Stimulated activated CD4-positive, alpha-beta T cell treated with anti-CD3 and anti-CD28 coated beads, Interleukin-15, amount 100 ng/mL, for 48 hours (primary cell): ENCODE data around the gene LGR6.
"Not testable (repeated sequence)": the region's sequence is repeated elsewhere in the genome, so short reads cannot be mapped to it uniquely, and the experiment has no call there.

Experiments used
- DNase-seq, 2 donors: peaks; one replicate each; pipeline ENCODE4 v3.0.0-alpha.2; 2020; ENCODE audit warnings: low read depth in 2 of 2

Gene LGR6

DNA sequence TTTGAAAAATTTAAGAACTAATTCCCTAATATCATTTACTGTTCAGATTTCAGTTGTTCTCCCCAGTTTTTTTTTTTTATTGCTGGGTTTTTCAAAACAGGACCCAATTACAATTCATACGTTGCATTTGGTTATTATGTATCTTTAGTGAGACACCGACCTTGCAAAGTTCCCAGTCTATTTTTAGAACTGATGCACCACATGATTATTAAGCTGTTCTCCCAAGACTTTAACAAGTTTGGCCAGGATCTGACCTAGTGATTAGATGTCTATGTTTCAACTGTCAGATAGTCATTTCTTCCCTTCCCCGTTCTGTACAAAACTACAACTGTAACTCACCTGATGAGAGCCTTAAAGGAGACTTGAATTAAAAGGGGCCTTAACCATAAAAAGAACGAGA lies 140.3 kb downstream of the LGR6 start:
- no peak for DNase-seq

GRCh38 chr1:202343652-202344349 lies 150.2 kb downstream of the LGR6 start:
- no peak for DNase-seq

- no peak for DNase-seq
Measured at GRCh38 chr1:202348005-202348508, 154.5 kb downstream of the LGR6 start.

DNA sequence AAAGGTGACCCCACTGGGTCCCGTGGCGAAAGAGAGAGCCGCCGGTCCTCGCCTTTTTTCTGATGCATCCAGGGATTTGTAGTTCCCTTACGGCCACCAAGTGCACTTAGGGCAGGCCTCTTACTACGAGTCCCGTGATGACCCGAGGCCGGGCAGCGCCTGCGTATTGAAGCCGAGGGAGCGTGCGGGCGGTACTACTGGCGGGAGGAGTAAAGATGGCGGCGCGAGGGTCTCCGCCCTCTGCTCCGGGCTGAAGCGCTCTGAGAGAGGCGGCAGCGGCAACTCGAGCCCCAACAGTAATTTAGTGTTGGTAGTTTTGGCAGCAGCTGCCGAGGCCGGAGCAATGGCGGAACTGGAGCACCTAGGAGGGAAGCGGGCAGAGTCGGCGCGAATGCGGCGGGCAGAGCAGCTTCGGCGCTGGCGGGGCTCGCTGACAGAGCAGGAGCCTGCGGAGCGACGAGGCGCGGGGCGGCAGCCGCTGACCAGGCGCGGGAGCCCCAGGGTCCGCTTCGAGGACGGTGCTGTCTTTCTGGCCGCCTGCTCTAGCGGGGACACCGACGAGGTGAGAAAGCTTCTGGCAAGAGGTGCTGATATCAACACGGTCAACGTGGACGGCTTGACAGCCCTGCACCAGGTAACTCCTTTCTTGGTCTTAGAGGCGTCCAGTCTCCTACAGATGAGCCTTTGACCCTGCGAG lies 155.1 kb downstream of the LGR6 start, which contains the start of gene PPP1R12B:
PPP1R12B (plus strand) TSS at position 191 of the 697 bp plus-strand sequence; CDS start at position 344, 153 bp downstream.
- peak; percentile 92 to 95 for DNase-seq

GRCh38 chr1:202349206-202349928 lies 155.8 kb downstream of the LGR6 start:
- no peak for DNase-seq

- DNase-seq = no peak
Measured at GRCh38 chr1:202351725-202352124, 158.1 kb downstream of the LGR6 start.

DNA sequence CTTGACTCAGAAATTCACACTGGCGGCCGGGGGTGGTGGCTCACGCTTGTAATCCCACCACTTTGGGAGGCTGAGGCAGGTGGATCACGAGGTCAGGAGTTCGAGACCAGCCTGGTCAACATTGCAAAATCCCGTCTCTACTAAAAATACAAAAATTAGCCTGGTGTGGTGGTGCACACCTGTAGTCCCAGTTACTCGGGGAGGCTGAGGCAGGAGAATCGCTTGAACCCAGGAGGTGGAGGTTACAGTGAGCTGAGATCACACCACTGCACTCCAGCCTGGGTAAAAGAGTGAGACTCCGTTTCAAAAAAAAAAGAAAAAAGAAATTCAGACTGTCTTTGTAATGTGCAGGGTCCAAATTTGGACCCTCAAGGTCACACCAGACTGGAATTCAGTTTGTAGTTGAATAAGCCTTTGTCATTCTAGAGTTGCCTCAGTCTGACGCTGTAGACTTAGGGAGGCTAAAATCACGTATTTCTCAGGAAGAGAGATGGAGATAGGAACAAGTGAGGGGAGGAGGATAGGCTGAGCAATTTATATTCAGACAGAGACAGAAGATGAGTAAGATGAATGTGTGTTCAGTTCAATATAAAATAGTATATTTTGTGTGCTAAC lies 159.1 kb downstream of the LGR6 start:
- DNase-seq = not testable (repeated sequence)

GRCh38 chr1:202355944-202356553 lies 162.4 kb downstream of the LGR6 start:
- DNase-seq = no peak

GRCh38 chr1:202357506-202357905 lies 163.9 kb downstream of the LGR6 start:
- DNase-seq = no peak

DNA sequence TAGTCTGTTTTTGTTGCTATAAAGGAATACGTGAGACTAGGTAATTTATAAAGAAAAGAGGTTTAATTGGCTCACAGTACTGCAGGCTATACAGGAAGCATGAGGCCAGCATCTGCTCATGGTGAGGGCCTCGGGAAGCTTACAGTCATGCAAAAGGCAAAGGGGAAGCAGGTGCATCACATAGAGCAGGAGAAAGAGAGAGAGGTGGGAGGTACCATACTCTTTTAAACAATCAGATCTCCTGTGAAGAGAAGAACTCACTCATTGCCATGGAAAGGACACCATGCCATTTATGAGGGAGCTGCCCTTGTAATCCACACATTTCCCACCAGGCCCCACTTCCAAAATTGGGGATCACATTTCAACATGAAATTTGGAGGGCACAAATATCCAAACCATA lies 167.6 kb downstream of the LGR6 start:
- DNase-seq = no peak

GRCh38 chr1:202361701-202362100 lies 168.1 kb downstream of the LGR6 start:
- no peak for DNase-seq

GRCh38 chr1:202362212-202362611 lies 168.6 kb downstream of the LGR6 start:
- no peak for DNase-seq

DNA sequence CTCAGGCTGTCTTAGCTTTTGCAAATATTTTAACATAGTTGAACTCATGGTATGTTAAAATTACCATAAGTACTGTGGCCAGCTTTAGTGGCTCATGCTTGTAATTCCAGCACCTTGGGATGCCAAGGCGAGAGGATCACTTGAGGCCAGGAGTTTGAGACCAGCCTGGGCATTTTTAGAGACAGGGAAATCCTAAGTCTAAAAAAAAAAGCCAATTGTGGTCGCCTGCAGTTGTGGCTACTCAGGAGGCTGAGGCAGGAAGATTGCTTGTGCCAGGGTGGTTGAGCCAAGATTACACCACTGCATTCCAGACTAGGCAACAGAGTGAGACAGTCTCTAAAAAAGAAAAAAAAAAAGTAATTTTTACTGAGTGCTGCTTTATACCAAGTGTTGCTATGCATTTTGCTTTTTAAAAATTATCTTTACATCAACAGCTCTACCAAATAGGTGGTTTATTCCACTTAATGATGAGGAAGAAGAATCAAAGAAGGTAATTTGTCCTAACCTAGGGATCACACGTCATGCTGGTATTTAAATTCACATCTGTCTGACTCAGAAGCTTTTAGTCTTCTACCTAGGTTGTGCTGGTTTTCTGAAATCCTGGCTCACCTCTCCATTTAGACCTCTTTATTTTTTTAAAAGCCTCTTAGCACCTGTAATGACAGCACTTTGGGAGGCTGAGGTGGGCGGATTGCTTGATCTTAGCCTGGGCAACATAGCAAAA lies 171.7 kb downstream of the LGR6 start:
- DNase-seq = no peak

DNA sequence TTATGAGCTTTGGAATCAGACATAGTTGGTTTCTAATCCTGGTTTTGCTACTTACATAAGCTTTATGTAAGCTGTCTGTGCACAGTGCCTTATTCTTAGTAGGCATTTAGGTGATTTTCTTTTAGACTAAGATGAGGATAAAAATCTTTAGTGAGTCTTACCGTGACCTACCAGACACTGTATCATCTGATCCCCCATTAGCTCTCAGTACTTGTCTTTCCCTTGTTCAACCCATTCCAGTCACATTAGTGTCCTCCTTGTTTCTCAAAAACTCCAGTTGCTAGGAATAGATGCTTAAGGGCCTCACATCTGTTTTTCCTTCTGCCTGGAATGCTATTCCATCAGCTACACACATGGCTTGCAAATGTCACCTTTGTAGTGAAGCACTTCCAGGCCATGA lies 173.7 kb downstream of the LGR6 start:
- no peak for DNase-seq
